ENCODE measurements around the gene ZNF512B.
"Not testable (repeated sequence)": the region's sequence is repeated elsewhere in the genome, so short reads cannot be mapped to it uniquely, and the experiment has no call there.

The ZNF512B gene

DNA sequence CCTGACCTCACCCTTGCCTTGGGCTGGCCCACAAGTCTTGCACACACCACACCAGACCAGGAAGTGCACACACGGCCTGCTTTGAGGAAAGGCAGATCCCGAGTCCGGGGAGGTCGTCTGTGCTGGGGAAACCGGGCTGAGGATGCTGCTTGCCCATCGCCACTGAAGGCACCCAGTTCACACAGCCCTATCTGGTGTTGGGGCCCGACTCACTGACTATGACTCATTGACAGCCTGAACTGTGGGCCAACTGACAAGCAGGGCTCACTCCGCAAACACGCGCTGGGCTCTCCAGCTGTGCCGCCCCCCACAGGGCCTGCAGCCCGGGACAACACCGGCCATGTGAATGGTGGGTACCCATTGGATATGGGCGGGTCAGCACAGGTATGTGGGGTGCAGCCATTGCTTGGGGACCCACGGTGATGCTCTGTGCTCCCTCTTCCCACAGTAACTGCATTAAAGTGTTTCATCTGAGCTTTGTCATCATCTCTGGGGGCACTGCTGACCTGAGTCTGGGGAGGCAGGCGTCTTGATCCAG is 8.1 kb upstream of the ZNF512B start:
- DNase-seq (ENCODE audit: low read depth), result peak; percentile 37

DNA sequence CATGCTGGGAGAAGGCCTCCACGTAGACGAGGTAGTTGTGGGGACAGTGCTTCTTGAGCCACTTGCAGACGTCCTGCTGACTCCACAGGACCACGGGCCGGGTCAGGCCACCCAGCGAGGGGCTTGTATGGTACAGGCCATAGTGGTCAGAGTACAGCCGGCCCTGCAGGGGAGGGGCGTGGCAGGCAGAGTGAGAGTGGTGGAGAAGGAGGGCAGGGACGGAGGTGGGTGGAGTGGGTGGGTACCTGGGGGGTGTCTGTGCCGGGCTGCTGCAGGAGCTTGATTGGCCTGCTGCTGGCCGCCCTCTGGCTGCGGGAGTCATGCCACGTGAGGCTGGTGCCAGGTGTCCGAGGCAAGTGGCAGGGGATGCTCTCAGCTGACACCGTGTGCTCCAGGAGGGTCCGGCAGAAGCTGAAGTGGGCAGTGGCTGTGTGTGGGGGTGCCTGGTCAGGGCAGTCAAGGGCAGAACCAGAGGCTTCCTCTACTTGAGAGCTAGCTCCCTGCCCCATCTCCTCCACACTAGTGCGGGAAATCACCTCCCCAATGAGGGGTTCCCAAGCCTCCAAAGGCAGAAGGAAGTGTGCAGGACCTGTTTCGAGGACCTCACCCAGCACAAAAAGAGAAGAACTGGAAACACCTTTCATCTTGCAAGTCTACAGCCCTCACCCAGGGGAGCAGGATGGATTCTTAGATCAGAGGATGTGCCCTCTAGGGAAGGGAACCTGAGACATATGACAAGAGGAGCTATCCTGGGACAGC is 7.4 kb upstream of the ZNF512B start:
- no peak for DNase-seq (ENCODE audit: low read depth)

DNA sequence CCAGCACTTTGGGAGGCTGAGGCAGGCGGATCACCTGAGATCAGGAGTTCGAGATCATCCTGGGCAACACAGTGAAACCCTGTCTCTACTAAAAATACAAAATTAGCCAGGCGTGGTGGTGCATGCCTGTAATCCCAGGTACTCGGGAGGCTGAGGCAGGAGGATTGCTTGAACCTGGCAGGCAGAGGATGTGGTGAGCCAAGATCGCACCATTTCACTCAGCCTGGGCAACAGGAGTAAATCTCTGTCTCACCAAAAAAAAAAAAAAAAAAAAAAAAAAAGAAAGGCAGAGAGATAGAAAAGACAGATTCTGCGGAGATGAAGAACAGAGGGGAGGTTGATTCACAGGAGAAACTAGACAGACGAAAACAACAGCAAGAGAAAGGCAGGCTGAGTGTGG is 6.8 kb upstream of the ZNF512B start:
- not testable (repeated sequence) for DNase-seq (ENCODE audit: low read depth)

DNA sequence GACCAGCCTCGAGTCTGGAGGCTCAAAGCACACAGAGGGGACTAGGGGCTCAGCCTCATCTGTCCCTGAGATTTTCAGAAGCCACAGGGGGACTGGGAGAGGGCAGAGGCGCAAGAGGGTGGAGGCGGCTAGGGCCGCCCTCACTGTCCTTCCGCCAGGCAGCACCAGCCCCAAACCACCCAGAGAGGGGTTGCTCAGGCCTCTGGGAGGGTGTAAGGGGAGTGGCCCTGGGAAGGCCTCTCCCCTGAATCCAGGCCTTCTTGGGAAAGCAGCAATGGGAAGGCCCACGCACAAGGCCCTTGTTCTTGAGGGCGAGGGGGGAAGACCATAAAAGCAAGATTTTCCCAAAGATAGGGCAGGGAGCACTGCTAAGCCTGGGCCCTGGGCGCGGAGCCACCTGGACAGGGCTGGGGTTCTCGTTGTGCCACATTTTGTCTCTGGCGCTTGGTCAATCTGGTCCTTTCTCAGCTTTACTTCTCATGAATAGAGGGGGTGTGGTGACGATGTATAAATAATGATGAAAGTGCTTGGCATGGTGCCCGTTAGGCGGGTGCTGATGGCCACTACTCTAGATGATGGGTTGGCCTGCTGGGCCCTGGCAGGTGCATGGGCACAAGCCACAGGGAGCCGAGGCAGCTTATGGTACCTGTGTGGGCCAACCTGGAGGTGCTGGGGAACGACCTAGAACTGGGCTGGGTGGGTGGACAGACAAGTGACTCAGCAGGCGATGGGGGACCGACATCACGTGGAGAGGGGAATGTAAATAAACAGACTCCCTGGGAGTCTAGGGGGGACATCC is 4.9 kb upstream of the ZNF512B start:
- no peak for DNase-seq (ENCODE audit: low read depth)

DNA sequence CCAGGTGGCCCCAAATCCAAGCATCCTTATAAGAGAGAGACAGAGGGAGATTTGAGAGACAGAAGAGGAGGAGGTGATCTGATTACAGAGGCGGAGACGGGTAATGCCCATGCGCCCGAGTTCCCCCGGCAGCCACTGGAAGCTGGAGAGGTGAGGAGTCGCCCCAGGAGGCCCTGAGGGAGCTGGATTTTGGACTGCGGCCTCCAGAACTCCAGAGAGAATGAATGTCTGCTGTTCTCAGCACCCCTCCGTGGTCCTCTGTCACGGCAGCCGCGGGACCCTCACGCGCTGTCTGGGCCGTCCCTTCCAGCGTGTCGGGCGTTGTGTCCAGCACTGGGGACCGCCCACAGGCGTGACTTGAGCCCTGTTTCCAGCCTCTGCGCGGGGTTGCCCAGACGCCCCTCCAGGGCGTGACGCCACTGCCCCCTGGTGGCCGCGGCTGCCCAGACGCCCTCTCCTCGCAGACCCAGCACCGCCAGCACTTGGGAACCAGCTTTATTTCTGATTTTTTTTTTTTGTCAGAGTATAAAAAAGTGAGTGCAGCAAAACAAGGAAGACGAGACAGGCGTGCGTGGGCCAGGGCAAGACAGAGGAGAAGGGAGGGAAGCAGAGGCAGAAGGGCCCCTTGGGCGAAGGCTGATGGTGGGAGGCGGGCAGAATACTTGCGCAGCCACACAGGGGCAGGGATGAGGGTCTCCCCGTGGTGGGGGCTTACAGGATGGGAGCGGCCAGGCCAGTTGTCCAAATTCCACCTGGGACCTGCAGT is 4.1 kb upstream of the ZNF512B start:
- peak; percentile 61 for DNase-seq (ENCODE audit: low read depth)

DNA sequence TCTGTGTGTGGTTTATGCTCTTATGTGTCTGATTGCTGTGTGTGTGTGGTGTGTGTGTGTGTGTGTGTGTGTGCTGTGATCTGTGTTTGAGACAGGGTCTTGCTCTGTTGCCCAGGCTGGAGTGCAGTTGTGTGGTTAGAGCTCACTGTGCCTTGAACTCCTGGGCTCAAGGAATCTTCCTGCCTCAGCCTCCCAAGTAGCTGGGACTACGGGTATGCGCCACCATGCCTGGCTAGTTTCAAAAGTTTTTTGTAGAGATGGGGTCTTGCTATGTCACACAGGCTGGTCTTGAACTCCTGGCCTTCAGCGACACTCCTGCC is 3.4 kb upstream of the ZNF512B start:
- no peak for DNase-seq (ENCODE audit: low read depth)

DNA sequence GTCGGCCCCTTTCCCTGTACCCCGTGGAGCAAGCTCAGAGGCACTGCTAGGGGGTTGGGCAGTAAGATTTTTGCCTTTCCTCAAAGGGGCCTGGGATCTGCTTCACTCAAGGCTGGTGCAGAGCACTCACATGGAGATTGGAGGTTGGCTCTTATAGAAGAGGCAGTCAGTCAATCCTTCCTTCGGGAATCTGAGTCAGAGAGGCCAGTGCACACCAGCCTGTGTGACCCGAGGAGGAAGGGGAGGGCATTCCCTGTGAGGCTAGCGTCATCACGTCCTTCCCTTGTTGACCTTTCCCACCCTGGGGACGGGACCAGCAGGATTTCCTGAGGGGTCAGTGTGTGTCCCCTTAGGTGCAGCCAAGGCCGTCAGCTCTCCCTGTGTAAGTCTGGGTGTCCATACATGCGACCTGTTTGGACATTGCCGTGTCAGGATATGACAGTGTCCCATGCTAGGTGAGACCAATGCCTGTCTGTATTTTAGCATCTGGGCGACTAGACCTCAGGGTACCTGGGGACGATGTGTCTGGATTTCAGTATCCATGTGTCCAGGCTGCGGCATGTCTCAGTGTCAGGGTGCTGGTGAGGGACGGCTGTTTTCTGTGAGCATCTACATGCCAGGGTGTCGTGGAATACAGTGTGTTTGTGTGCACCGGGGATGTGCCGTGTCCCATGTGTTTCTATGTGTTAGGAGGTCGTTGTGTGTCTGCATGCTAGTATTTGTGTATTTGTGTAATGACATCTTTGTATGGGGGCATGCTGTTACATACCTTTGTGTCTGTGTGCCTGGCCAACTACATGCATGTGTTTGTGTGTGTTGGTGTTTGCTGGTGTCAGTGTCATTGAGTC is 2.8 kb upstream of the ZNF512B start:
- no peak for DNase-seq (ENCODE audit: low read depth)

DNA sequence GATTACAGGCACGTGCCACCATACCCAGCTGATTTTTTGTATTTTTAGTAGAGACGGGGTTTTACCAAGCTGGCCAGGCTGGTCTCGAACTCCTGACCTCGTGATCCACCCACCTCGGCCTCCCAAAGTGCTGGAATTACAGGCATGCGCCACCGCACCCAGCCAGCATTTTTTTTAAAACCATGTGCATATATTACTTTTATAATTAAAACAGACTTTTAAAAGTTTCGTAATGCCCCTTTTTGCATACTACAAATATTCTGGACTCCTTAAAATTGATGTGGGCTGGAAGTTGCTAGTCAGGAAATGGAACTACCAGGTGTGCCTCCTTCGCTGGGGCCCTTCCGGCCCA is 2.2 kb upstream of the ZNF512B start:
- not testable (repeated sequence) for DNase-seq (ENCODE audit: low read depth)

DNA sequence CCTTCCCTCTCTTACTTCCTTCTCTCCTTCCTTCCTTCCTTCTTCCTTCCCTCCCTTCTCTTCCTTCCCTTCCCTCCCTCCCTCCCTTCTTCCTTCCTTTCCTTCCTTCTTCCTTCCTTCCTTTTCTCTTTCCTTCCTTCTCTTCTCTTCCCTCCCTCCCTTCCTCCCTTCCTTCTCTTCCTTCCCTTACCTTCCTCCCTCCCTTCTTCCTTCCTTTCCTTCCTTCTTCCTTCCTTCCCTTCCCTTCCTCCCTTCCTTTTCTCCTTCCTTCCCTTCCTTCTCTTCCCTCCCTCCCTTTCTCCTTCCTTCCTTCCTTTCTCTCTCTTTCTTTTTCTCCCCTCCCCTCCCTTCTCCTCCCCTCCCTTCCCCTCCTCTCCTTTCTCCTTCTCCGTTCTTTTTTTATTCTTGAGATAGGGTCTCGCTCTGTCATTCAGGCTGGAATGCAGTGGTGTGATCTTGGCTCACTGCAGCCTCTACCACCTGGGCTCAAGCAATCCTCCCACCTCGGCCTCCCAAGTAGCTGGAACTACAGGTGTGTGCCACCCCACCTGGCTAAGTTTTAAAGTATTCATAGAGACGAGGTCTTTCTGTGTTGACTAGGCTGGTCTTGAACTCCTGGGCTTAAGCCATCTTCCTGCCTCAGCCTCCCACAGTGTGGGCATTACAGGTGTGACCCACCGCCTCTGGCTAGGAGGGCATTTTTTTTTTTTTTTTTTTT is 1.1 kb upstream of the ZNF512B start:
- DNase-seq (ENCODE audit: low read depth), result no peak

DNA sequence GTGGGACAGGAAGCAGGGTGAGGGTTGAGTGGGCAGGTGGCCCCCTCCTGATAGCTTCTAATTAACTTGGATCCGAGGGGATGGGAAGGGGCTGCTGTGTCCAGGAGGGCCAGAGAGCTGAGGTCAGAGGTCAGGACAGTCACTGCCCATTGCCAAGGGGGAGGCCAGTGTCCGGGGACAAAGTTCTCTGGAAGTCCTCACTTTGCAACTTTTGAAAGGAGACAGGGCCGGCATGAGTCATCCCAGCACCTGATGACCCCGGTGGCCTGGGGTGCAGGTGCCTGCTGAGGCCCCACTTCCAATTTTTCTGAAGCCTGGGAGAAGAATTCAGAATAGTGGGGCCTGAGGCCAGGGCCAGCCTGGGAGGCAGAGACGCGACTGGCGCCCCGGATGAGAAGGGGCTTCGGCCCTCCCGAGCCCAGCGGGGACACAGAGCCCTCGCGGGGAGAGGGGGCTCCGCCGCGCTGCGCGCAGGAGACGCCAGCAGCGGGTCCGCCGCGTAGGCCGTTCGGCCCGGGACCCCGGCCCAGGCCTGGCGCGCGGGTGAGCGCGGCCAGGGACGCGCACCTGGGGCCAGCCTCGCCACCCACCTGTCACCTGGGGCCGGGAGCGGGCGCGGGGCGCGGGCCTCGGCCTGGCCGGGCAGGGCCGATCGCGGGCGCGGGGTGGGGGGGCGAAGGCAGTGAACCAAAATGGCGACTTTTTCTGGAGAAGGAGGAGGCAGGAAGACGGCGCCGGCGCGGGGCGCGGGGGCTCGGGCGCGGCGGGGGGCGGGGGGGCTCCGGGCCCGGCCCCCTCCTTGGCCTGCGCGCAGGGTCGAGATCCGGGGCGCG is 586 bp downstream of the ZNF512B start:
- no peak for DNase-seq (ENCODE audit: low read depth)

DNA sequence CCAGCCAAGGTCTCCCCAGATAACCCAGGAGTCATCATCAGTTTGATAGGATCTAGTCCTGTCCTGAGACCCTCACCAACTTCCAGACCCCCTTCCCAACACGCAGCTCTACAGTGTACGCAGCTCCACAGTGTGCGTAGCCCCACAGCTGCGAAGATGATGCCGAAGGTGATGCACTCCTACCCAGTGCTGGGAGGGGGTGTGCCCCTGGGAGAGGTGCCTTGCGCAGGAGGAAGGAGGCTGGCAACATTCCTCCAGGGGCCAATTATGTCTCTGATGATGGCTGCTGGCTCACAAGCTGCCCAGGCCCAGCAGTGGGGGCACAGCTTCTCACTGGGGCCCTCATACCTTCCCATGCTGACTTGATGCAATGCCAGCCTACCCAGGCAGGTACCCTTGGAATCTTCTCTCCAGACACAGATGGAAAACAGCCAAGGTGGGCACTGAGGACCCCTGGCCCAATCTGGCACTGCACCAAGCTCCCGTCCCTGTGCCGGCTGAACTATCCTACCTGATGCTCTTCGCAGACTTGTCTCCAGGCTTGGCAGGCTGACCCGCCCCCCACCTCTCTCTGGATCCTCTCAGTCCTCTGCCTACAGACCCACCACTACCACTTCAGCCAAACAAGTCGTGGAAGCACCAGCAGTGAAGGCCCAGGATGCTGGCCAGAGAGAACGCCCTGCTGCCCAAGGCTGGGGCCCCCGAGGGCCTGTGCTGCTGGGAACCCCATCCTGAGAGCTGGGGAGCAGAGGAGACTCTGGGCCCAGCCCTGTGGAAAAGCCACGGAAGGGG is 1.4 kb downstream of the ZNF512B start:
- DNase-seq (ENCODE audit: low read depth), result no peak

DNA sequence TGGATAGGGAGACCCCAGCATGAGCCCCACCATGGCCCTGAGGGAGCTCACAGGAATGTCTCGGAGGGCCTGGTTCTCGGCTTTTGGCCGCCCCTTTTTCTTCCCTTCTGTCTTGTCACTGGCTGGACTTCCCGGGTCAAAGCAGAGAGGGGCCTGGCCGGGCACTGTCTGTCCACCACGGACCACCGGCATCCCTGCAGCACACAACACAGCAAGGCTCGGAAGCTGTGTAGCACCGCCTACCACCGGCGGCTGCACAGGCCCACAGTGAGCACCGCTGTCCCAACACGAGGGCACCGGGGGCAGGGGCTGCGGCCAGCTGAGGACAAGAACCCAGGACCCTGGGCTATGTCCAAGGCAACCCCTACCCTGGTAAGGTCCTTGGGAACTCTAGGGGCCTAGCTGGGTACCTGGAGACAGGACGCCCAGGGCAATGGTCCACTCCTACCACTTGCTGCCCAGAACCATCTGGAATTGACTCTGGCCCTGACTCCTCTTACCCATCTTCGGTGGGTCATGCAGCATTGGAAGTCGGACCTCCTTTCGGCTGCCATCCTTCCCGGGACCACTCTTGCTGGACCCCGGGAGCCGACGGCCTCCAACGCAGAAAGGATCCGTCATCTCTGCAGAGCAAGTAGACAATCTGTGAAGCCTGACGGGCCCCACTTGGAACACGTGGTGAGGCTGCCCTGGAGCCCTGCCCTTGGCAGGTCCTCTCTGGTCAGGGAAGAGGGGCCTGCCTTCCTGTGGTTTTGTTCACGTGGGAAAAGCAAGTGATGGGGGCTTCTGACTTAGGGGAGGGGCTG is 2.2 kb downstream of the ZNF512B start:
- no peak for DNase-seq (ENCODE audit: low read depth)

DNA sequence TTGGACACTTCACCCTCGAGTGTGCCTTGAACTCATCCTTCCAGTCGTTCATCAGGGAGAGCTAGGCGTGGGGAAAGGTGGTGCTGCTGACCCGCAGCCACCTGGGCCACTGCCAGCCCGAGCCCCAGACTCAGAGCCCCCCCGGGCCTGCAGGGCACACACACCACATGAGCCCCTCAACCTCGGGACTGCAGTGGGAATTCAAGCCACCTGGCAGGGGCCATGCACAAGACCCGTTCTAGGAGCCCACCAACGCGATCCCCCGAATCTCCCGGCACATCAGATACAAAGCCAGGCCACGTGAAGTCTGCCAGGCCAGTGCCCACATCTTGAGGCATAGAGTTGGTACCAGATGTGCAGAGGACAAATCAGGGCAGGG is 2.8 kb downstream of the ZNF512B start:
- no peak for DNase-seq (ENCODE audit: low read depth)

DNA sequence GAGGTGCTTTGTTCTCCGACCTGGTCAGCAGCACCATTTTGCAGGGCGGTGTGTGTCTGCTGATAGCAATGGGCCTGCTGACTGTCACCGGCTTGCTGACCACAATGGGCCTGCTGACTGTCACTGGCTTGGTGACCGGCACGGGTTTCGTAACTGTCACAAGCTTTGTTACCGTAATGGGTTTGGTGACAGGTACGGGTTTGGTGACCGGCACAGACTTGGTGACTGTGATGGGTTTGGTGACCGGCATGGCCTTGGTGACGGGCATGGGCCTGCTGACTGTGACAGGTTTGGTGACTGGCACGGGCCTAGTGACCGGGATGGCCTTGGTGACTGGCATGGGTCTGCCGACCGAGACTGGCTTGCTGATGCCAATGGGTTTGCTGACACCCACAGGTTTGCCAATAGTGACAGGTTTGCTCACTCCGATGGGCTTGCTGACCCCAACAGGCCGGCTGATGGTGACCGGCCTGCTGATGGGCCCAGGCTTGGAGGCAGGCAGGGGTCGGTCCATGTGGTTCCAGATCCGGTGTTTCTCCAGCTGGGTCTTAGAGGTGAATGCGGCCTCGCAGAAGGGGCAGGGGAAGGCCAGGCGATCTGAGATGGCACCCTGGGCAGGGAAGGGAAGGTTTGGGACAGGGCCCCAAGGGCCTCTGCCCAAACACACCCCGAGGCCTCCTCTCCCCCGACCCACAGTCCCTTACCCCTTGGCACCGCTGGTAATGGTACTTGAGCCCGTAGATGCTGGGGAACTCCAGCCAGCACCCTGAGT is 3.4 kb downstream of the ZNF512B start:
- DNase-seq (ENCODE audit: low read depth), result no peak

DNA sequence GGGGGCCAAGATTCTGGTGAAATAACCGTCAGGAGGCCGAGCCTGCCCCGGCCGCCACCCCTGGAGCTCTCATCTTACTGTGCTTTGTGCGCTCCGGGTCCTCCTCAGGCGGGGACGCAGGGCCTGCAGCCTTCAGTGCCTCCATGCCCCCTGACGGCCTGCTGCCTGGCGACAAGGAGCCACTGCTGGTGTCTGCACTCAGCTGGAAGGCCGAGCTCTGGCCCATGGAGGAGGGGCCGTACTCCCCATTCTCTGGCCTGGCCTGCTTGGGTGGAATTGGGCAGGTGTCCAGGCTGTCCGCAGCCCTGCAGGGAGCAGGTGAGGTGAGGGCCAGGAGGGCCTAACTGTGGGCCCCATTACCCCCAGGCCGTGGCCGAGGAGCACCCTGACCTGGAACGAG is 5.3 kb downstream of the ZNF512B start:
- no peak for DNase-seq (ENCODE audit: low read depth)

DNA sequence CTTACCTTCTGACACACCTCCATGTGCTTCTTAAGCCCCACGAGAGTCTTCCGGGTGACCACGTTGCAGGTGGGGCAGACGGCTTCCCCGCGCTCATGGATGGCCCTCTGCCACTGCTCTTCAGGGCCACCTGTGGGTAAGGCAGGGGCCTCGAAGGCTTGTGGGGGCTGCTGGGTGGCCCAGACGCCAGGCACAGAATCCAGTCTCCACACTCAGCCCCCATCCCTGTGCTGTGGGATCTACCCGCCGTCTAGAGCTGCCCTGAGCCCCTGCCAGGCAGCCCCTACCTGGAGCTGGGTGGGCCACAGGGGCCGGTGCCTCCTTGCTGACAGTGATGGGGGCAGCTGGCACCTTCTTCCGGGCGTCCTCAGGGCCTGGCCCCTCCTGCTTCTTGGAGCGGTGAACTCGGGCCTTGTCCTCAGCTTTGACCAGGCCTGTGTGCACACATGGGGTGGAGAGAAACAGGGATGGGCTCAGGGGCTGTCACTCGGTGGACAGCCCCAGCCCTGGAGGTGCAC is 5.9 kb downstream of the ZNF512B start:
- DNase-seq (ENCODE audit: low read depth), result no peak

DNA sequence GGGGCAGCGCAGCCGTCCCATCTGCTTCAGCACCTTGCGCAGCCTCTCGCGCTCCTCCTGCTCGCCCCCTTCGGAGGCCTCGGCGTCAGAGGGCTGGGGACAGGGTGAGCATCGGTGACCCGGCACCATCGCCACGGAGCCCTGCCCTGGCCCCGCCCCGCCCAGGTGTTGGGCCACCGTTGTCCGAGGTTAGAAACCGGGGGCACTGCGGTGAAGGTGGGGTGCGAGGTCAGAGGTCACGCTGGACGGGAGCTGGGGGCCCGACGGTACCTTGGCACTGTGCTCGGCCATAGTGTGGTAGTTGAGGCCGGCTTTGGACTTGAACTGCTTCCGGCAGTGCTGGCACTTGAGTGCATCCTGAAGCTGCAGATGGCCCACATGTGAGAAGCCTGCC is 6.4 kb downstream of the ZNF512B start:
- no peak for DNase-seq (ENCODE audit: low read depth)
